OCI-LY7 (cell line): ENCODE results near the gene FAHD2A. TPM values are rescaled to one million over a fixed set of nuclear protein-coding genes. Genes with fewer than 3 reads are reported as not detected.

Source experiments
- Bru-seq: library from RNA; stranded (reverse); fragments of 400-500 nt; gene quantifications from one replicate; lab custom pipeline; 2021; lab: Mats Ljungman, UMichigan
- BruChase-seq, 2 experiments: library from RNA; stranded (reverse); fragments of 400-500 nt; gene quantifications; one replicate each; lab custom pipeline; 2021; lab: Mats Ljungman, UMichigan
- BruUV-seq: library from RNA; stranded (reverse); fragments of 400-500 nt; replicated peaks from 2 replicates; lab custom pipeline; 2021; lab: Mats Ljungman, UMichigan
- CTCF ChIA-PET: fragments of 300-600 bp; sonication (Branson Sonifier 250); formaldehyde crosslinking; loops from one replicate; lab custom pipeline; 2022; ENCODE audit warnings: antibody characterized with exemption; ENCODE audit not compliant: unreplicated experiment; lab: Charles Lee
- POLR2A ChIA-PET: fragments of 300-600 bp; sonication (Branson Sonifier 250); formaldehyde crosslinking; loops from one replicate; lab custom pipeline; 2022; ENCODE audit warnings: antibody characterized with exemption; lab: Charles Lee
- DNase-seq: peaks from one replicate; pipeline ENCODE4 v3.0.0-alpha.2; 2015; ENCODE audit warnings: low spot score
- H2AFZ ChIP-seq: fragments of 200-600 bp; sonication (generic), shearing (Covaris generic); 2 replicates; pipeline ENCODE4 v1.6.1; 2014; ENCODE audit warnings: mild to moderate bottlenecking, antibody characterized with exemption, low read length, moderate library complexity
- H3K27ac ChIP-seq: fragments of 200-600 bp; sonication (generic); 2 replicates; pipeline ENCODE4 v1.5.1; 2014; ENCODE audit warnings: mixed run types, low read depth, mild to moderate bottlenecking, moderate library complexity, low read length, inconsistent platforms; ENCODE audit not compliant: poor library complexity, severe bottlenecking
- H3K36me3 ChIP-seq: fragments of 200-600 bp; sonication (generic); 2 replicates; pipeline ENCODE4 v1.6.1; 2014; ENCODE audit warnings: mild to moderate bottlenecking, antibody characterized with exemption, low read length, moderate library complexity, mixed read lengths; ENCODE audit not compliant: insufficient read depth
- H3K4me1 ChIP-seq: fragments of 200-600 bp; sonication (generic); 2 replicates; pipeline ENCODE4 v1.5.1; 2014; ENCODE audit warnings: mild to moderate bottlenecking, low read length; ENCODE audit not compliant: insufficient read depth, poor library complexity, severe bottlenecking
- H3K4me2 ChIP-seq: fragments of 200-600 bp; sonication (generic); 2 replicates; pipeline ENCODE4 v1.6.1; 2014; ENCODE audit warnings: mild to moderate bottlenecking, low read length
- H3K4me3 ChIP-seq: fragments of 200-600 bp; sonication (generic); 2 replicates; pipeline ENCODE4 v1.5.1; 2014; ENCODE audit warnings: mild to moderate bottlenecking, low read depth, low read length; ENCODE audit not compliant: poor library complexity, severe bottlenecking
- H3K79me2 ChIP-seq: fragments of 200-600 bp; sonication (generic); 2 replicates; pipeline ENCODE4 v1.6.1; 2016; ENCODE audit warnings: low read depth, mild to moderate bottlenecking, low read length, moderate library complexity, mixed read lengths; ENCODE audit not compliant: insufficient read depth
- H3K9me2 ChIP-seq: fragments of 200-600 bp; sonication (generic); 2 replicates; pipeline ENCODE4 v1.6.1; 2016; ENCODE audit warnings: mild to moderate bottlenecking, low read length, mixed read lengths; ENCODE audit not compliant: insufficient read depth
- H3K9me3 ChIP-seq: fragments of 200-600 bp; sonication (generic); 2 replicates; pipeline ENCODE4 v1.6.1; 2014; ENCODE audit warnings: mild to moderate bottlenecking, mixed run types, low read length, mixed read lengths
- H4K20me1 ChIP-seq: fragments of 200-600 bp; sonication (generic); 2 replicates; pipeline ENCODE4 v1.6.1; 2014; ENCODE audit warnings: mild to moderate bottlenecking, antibody characterized with exemption, low read length, moderate library complexity, mixed read lengths; ENCODE audit not compliant: insufficient read depth
- EZH2phosphoT487 ChIP-seq: fragments of 200-600 bp; sonication (generic); IDR thresholded peaks from 2 replicates; pipeline ENCODE4 v1.6.1; 2018; ENCODE audit warnings: low read depth, borderline replicate concordance, mild to moderate bottlenecking, mixed run types, antibody characterized with exemption, low read length, moderate library complexity, mixed read lengths
- intact Hi-C: fragments of 100-400 bp; cut with micrococcal nuclease; formaldehyde crosslinking; loops from one replicate; pipeline ENCODE4 v1.10.0; 2022; ENCODE audit not compliant: unreplicated experiment
- long read RNA-seq: library from polyadenylated mRNA; stranded (forward); transcript quantifications from one replicate; pipeline ENCODE4 v2.0.0, GENCODE V29; 2022
- total RNA-seq, 2 experiments: library from RNA; depleted of rRNA in 1 of 2; stranded (reverse); fragments of >200 nt in 1 of 2; shearing (Covaris generic) in 1 of 2; gene quantifications; 2 replicates each; pipeline ENCODE4 v1.2.3, GENCODE V29; 2014 to 2022
- TF ChIP-seq, protein P1 (sequence below): fragments of 200-600 bp; sonication (generic); conservative IDR thresholded peaks from 2 replicates; pipeline ENCODE4 v1.5.1; 2014; ENCODE audit warnings: mild to moderate bottlenecking, antibody characterized with exemption, low read length, moderate library complexity, mixed read lengths

The FAHD2A gene, protein sequence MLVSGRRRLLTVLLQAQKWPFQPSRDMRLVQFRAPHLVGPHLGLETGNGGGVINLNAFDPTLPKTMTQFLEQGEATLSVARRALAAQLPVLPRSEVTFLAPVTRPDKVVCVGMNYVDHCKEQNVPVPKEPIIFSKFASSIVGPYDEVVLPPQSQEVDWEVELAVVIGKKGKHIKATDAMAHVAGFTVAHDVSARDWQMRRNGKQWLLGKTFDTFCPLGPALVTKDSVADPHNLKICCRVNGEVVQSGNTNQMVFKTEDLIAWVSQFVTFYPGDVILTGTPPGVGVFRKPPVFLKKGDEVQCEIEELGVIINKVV
- total RNA-seq (2014; rRNA removed; shearing (Covaris generic)) (47.2 and 48.2 TPM in 2 replicates), total RNA-seq (2022) (50.9 and 53.0 TPM in 2 replicates), Bru-seq, nascent RNA (percentile 77 among the genes with signal in this experiment), BruChase-seq, experiment 1, labeled RNA remaining after a 6-hour chase (percentile 67 among the genes with signal in this experiment), BruChase-seq, experiment 2, labeled RNA remaining after a 2-hour chase (percentile 74 among the genes with signal in this experiment)
- long read RNA-seq, full-length matches to known transcripts = 40 of 88 reads
- long read RNA-seq, partial matches to known transcripts = 13 of 88 reads
- long read RNA-seq, other reads (novel, unspliced or antisense) = 35 of 88 reads

DNA sequence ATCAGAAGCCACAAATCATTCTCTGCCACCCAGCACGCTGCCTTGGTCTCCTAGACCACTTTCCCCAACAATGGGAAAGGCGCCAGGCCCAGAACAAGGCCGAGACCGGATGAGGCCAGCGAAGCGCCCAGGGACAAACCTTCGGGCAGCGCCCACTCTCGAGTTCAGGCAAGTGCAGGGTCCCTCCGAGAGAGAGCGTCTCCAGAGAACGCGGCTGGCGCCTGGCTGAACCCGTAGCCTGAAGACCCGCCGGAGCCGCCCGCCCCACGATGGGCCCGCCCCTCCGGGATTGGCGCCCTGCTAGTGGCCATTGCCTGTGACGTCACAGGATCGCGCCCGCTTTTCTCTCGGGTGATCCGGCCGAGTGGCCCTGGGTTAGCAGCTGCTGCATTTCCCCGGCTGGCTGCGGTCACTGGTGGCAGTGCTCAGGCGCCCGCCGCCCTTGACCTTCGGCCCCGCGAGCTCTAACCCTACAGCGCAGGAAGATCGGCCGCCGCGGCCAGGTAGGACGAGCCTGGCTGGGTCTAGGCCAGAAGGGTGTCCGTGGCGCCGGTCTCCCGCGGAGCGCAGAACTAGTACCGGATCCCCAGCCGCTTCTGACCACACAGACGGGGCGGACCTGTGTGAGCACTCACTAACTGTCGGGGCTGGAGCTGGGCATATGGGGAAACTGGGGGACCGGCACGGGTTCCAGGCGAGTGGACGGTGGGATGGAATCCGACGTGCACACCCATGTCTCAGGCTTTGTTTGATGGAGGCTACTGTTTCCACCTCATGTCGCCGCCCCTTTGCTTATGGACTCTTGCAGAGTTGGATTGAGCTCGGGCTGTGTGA, at the start of gene FAHD2A:
Gene FAHD2A, plus strand, starts transcription at position 339 of the 834 bp plus-strand sequence. CDS start 2,851 bp downstream, outside the sequence.
- TF ChIP-seq EZH2phosphoT487 = no peak
- TF ChIP-seq, protein P1, sequence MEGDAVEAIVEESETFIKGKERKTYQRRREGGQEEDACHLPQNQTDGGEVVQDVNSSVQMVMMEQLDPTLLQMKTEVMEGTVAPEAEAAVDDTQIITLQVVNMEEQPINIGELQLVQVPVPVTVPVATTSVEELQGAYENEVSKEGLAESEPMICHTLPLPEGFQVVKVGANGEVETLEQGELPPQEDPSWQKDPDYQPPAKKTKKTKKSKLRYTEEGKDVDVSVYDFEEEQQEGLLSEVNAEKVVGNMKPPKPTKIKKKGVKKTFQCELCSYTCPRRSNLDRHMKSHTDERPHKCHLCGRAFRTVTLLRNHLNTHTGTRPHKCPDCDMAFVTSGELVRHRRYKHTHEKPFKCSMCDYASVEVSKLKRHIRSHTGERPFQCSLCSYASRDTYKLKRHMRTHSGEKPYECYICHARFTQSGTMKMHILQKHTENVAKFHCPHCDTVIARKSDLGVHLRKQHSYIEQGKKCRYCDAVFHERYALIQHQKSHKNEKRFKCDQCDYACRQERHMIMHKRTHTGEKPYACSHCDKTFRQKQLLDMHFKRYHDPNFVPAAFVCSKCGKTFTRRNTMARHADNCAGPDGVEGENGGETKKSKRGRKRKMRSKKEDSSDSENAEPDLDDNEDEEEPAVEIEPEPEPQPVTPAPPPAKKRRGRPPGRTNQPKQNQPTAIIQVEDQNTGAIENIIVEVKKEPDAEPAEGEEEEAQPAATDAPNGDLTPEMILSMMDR = 0 out of 2 replicates have a peak, but pooled peaks have one; percentile 6
- Histone ChIP-seq H3K4me2 (peak within 1 kb of the TSS; percentile 73), H3K4me1 (peaks cover 16% of the 10 kb centered on the region), H3K4me3 (peak within 1 kb of the TSS; percentile 95), H4K20me1 (no peaks in the 10 kb centered on the region), H2AFZ (peak within 1 kb of the TSS; percentile 75), H3K27ac (peak within 1 kb of the TSS; percentile 23), H3K36me3 (peaks cover 7% of the 10 kb centered on the region; the same call in 1 of the 2 replicates), H3K79me2 (peaks cover 9% of the 10 kb centered on the region; the same call in 1 of the 2 replicates), H3K9me2 (no peaks in the 10 kb centered on the region), H3K9me3 (no peaks in the 10 kb centered on the region)
- ChIA-PET CTCF (interaction anchor here (0.9 kb wide), 1 partner anchor 15 kb away, joined by 3 read pairs; no protein-coding TSS in a partner anchor), POLR2A (interaction anchor here (1.0 to 1.3 kb wide), 2 partner anchors 13 to 237 kb away, joined by 4 read pairs; partner anchors contain the start of gene ZNF2)
- BruUV-seq = no TSS peak
- peak; percentile 94 for DNase-seq
- intact Hi-C loops = no loop called here

DNA sequence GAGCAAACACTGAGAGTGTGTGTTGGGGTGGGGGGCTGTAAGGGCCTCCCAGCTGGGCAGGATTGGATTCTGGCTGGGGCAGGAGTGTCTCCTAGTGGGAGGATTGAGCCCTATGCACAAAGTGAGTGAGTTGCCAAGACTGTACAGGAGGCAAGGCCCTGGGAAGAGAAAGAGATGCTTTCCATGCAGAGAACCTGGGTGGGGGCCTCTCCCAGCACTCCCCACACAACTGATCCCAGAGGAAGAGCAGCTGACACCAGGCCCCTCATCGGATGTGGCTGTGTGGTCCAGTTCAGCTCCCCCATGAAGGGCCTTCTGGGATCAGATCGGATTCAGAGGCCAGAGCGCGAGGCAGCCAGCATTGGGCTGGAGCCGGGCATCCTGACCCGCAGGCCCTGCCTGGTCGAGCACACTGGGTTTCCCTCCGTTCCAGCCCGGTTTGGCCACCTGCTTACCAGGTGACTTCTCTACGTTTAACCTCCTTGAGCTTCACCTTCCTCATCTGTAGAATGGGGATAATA, 49.4 kb upstream of the FAHD2A start:
- intact Hi-C loops = no loop called here
- no peaks in the 10 kb centered on the region for H3K79me2 ChIP-seq
- BruUV-seq = no TSS peak
- H3K27ac ChIP-seq = no peak overlapping the region
- no peak overlapping the region for H2AFZ ChIP-seq
- ChIA-PET CTCF (no interaction called here), POLR2A (no interaction called here)
- no peak for DNase-seq
- TF ChIP-seq EZH2phosphoT487 = no peak
- TF ChIP-seq, protein P1 = no peak
- no peaks in the 10 kb centered on the region for H3K36me3 ChIP-seq
- H4K20me1 ChIP-seq = no peaks in the 10 kb centered on the region
- no peaks in the 10 kb centered on the region for H3K4me1 ChIP-seq
- no peaks in the 10 kb centered on the region for H3K9me2 ChIP-seq
- H3K9me3 ChIP-seq = no peaks in the 10 kb centered on the region
- H3K4me3 ChIP-seq = no peak overlapping the region
- H3K4me2 ChIP-seq = no peak overlapping the region
